ENCODE measurements around the gene KCNIP4.
"Not testable (repeated sequence)": the region's sequence is repeated elsewhere in the genome, so short reads cannot be mapped to it uniquely, and the experiment has no call there.

The KCNIP4 gene

DNA sequence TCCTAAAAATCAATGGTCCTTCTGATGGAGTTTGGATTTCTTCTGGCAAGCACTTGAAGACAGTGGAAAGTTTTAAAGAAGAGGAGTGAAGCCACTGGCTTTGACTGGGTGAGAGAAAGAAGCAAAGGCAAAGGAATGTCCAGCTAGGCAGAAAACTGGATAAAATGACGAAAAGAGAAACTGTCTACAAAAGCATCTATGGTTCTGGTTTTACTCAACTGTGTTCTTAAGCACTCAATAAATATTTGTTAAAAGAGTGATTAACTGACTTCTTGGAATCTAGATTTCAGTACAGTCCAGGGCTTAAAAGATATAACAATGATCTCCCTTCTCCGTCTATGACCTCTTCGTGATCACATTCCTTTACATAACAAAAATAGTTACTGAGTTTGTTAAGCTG lies 1195.9 kb downstream of the KCNIP4 start:
- no peak overlapping the region for H3K9ac ChIP-seq (ENCODE audit: insufficient read length, low read depth)
- TF ChIP-seq SUZ12 (IDR thresholded peaks at IDR 0.05; ENCODE audit: extremely low read depth, insufficient read depth, insufficient read length) (no peak), YY1 (IDR thresholded peaks at IDR 0.05; ENCODE audit: insufficient read depth, insufficient read length) (no peak), ZNF274 (IDR thresholded peaks at IDR 0.05; ENCODE audit: low read depth, low read length) (no peak)
- H3K4me3 ChIP-seq (ENCODE audit: insufficient read length, low read depth), result no peak overlapping the region
- no peaks in the 10 kb centered on the region for H3K9me3 ChIP-seq (ENCODE audit: insufficient read depth, low read length)
- no peaks in the 10 kb centered on the region for H3K27me3 ChIP-seq (ENCODE audit: insufficient read depth, insufficient read length)
- no peak for DNase-seq (ENCODE audit: low read depth, low spot score)
- H3K36me3 ChIP-seq (ENCODE audit: insufficient read depth, insufficient read length, low read length), result peaks cover 3% of the 10 kb centered on the region
- H3K4me1 ChIP-seq (ENCODE audit: insufficient read depth, insufficient read length), result no peaks in the 10 kb centered on the region

DNA sequence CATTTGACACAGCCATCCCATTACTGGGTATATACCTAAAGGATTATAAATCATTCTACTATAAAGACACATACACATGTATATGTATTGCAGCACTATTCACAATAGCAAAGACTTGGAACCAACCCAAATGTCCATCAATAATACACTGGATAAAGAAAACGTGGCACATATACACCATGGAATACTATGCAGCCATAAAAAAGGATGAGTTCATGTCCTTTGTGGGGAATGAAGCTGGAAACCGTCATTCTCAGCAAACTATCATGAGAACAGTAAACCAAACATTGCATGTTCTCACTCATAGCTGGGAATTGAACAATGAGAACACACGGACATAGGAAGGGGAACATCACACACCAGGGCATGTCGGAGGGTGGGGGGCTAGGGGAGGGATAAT lies 1202.6 kb downstream of the KCNIP4 start:
- H3K9me3 ChIP-seq (ENCODE audit: insufficient read depth, low read length); H3K27me3 ChIP-seq (ENCODE audit: insufficient read depth, insufficient read length); H3K36me3 ChIP-seq (ENCODE audit: insufficient read depth, insufficient read length, low read length); H3K4me1 ChIP-seq (ENCODE audit: insufficient read depth, insufficient read length); H3K9ac ChIP-seq (ENCODE audit: insufficient read length, low read depth); H3K4me3 ChIP-seq (ENCODE audit: insufficient read length, low read depth); DNase-seq (ENCODE audit: low read depth, low spot score): not testable (repeated sequence)

DNA sequence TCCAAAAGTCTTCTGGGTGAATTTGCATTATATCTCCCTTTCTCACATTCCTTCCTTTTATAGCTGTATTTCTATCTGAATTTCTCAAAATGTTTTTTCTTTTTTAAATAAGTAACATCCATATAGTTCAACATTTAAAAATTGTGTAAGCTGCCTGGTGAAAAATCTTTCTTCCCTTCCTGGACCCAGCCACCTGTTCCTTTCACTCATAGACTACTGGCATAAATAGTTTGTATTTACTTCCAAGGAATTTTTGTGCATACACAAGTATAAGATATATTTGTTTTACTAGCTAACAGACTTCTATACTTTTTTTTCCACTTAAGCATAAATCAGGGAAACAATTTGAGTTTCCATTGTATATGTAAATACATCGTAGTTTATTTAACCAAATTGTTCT lies 1212.6 kb downstream of the KCNIP4 start:
- H3K4me3 ChIP-seq (ENCODE audit: insufficient read length, low read depth), result no peak overlapping the region
- no peaks in the 10 kb centered on the region for H3K4me1 ChIP-seq (ENCODE audit: insufficient read depth, insufficient read length)

DNA sequence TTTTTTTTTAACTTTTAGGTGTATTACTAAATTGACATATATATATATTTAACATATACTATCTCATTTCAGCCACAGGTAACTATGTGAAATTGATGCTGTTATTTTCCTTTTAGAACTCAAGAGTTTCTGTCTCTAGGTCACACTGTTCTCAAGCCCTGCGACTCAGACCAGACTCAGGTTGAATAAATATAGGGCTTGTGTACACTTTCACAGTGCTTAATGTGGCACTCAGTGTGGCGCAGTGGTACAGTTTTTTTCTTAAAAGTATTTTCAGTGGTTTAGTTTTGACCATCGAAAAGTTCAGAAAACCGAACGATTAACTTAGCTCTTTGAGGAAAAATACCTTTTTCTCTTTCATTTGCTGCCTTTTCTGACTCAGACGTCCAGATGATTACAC lies 1223.7 kb downstream of the KCNIP4 start:
- Histone ChIP-seq H3K4me1 (ENCODE audit: insufficient read depth, insufficient read length) (no peaks in the 10 kb centered on the region), H3K9ac (ENCODE audit: insufficient read length, low read depth) (no peak overlapping the region), H3K36me3 (ENCODE audit: insufficient read depth, insufficient read length, low read length) (peaks cover 52% of the 10 kb centered on the region), H3K4me3 (ENCODE audit: insufficient read length, low read depth) (no peak overlapping the region), H3K9me3 (ENCODE audit: insufficient read depth, low read length) (peaks cover 23% of the 10 kb centered on the region; the same call in 1 of the 2 replicates), H3K27me3 (ENCODE audit: insufficient read depth, insufficient read length) (no peaks in the 10 kb centered on the region)
- DNase-seq (ENCODE audit: low read depth, low spot score), result no peak
- TF ChIP-seq ZNF274 (IDR thresholded peaks at IDR 0.05; ENCODE audit: low read depth, low read length) (no peak), YY1 (IDR thresholded peaks at IDR 0.05; ENCODE audit: insufficient read depth, insufficient read length) (no peak), SUZ12 (IDR thresholded peaks at IDR 0.05; ENCODE audit: extremely low read depth, insufficient read depth, insufficient read length) (no peak)

More for the DNA sequence above, 1212.6 kb downstream of the KCNIP4 start:
- H3K36me3 ChIP-seq (ENCODE audit: insufficient read depth, insufficient read length, low read length), result peaks cover 33% of the 10 kb centered on the region
- H3K9me3 ChIP-seq (ENCODE audit: insufficient read depth, low read length), result peaks cover 47% of the 10 kb centered on the region
- no peak overlapping the region for H3K9ac ChIP-seq (ENCODE audit: insufficient read length, low read depth)
- DNase-seq (ENCODE audit: low read depth, low spot score), result no peak
- no peak for TF ChIP-seq SUZ12 (IDR thresholded peaks at IDR 0.05; ENCODE audit: extremely low read depth, insufficient read depth, insufficient read length)
- TF ChIP-seq YY1 (IDR thresholded peaks at IDR 0.05; ENCODE audit: insufficient read depth, insufficient read length), result no peak
- TF ChIP-seq ZNF274 (IDR thresholded peaks at IDR 0.05; ENCODE audit: low read depth, low read length), result no peak
- H3K27me3 ChIP-seq (ENCODE audit: insufficient read depth, insufficient read length), result no peaks in the 10 kb centered on the region

DNA sequence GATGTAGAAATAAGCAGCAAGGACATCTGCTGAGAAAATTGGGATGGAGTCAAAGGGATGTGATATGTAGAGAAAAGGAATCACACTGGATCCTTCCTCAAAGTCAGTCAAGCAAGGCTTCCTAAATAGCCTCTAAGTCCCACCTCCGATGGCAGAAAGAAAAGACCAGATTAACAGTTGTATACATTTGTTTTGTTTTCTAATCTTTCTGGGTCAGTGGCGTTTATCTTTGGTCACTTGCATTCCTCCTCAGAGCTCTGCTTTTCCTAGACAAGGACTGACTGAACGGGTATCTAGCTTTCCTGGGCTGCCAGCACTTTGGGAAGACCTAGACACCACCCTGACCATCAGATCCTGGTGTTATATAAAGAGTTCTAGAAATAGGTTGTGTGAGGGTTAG lies 1225.1 kb downstream of the KCNIP4 start:
- H3K36me3 ChIP-seq (ENCODE audit: insufficient read depth, insufficient read length, low read length), result peaks cover 49% of the 10 kb centered on the region

DNA sequence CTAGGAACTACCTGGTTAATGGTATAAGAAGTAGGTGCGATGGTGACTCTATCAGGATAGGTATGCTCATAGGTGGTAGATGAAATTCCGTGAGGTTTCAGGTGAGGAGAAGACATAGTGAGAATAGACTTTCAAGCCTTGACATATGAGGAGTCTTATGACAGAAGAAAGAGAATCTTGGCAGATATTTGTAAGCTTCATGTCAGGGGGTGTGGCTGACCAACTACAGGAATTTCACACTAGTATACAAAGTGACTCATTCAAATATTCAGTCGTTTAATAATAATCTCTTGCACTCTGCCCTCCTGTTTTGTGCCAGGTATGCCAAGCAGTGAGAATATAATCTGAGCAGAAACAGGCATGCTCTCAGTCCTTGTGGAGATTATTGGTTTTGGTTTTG lies 1225.6 kb downstream of the KCNIP4 start:
- H3K9ac ChIP-seq (ENCODE audit: insufficient read length, low read depth), result no peak overlapping the region
- no peak for DNase-seq (ENCODE audit: low read depth, low spot score)
- TF ChIP-seq ZNF274 (IDR thresholded peaks at IDR 0.05; ENCODE audit: low read depth, low read length) (no peak), YY1 (IDR thresholded peaks at IDR 0.05; ENCODE audit: insufficient read depth, insufficient read length) (no peak), SUZ12 (IDR thresholded peaks at IDR 0.05; ENCODE audit: extremely low read depth, insufficient read depth, insufficient read length) (no peak)
- peaks cover 23% of the 10 kb centered on the region; the same call in 1 of the 2 replicates for H3K9me3 ChIP-seq (ENCODE audit: insufficient read depth, low read length)
- H3K4me3 ChIP-seq (ENCODE audit: insufficient read length, low read depth), result no peak overlapping the region
- peaks cover 46% of the 10 kb centered on the region for H3K36me3 ChIP-seq (ENCODE audit: insufficient read depth, insufficient read length, low read length)
- H3K4me1 ChIP-seq (ENCODE audit: insufficient read depth, insufficient read length), result no peaks in the 10 kb centered on the region
- no peaks in the 10 kb centered on the region for H3K27me3 ChIP-seq (ENCODE audit: insufficient read depth, insufficient read length)

More for the DNA sequence above, 1225.1 kb downstream of the KCNIP4 start:
- Histone ChIP-seq H3K9ac (ENCODE audit: insufficient read length, low read depth) (no peak overlapping the region), H3K4me3 (ENCODE audit: insufficient read length, low read depth) (no peak overlapping the region), H3K9me3 (ENCODE audit: insufficient read depth, low read length) (peaks cover 23% of the 10 kb centered on the region; the same call in 1 of the 2 replicates), H3K27me3 (ENCODE audit: insufficient read depth, insufficient read length) (no peaks in the 10 kb centered on the region), H3K4me1 (ENCODE audit: insufficient read depth, insufficient read length) (no peaks in the 10 kb centered on the region)
- DNase-seq (ENCODE audit: low read depth, low spot score), result no peak
- TF ChIP-seq YY1 (IDR thresholded peaks at IDR 0.05; ENCODE audit: insufficient read depth, insufficient read length) (no peak), SUZ12 (IDR thresholded peaks at IDR 0.05; ENCODE audit: extremely low read depth, insufficient read depth, insufficient read length) (no peak), ZNF274 (IDR thresholded peaks at IDR 0.05; ENCODE audit: low read depth, low read length) (no peak)

DNA sequence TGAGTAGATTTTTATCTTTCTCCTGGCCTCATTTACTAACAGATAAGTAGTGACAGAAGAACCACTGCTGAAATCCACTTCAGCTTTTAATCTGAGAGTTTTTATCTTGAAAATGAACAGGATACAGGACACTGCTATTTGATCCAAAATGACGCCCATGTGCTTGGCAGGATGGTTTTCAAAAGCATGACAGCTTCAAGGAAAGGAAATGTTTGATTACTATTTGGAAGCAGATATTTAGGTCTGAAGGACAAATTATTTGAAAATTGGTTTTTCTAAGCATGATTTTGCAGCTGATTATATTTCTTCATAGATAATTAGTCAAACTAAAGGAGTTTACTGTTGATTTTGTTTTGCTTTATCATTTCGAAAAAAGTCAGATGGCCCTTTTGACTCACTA lies 1237.2 kb downstream of the KCNIP4 start:
- Histone ChIP-seq H3K27me3 (ENCODE audit: insufficient read depth, insufficient read length) (no peaks in the 10 kb centered on the region), H3K4me1 (ENCODE audit: insufficient read depth, insufficient read length) (no peaks in the 10 kb centered on the region), H3K36me3 (ENCODE audit: insufficient read depth, insufficient read length, low read length) (peaks cover 66% of the 10 kb centered on the region), H3K9ac (ENCODE audit: insufficient read length, low read depth) (no peak overlapping the region), H3K9me3 (ENCODE audit: insufficient read depth, low read length) (peaks cover 2% of the 10 kb centered on the region; the same call in 1 of the 2 replicates), H3K4me3 (ENCODE audit: insufficient read length, low read depth) (no peak overlapping the region)
- no peak for DNase-seq (ENCODE audit: low read depth, low spot score)
- TF ChIP-seq ZNF274 (IDR thresholded peaks at IDR 0.05; ENCODE audit: low read depth, low read length), result no peak
- no peak for TF ChIP-seq YY1 (IDR thresholded peaks at IDR 0.05; ENCODE audit: insufficient read depth, insufficient read length)
- TF ChIP-seq SUZ12 (IDR thresholded peaks at IDR 0.05; ENCODE audit: extremely low read depth, insufficient read depth, insufficient read length), result no peak
